Neural progenitor cell (in vitro differentiated cells): Measurements from ENCODE around the gene GDI2. TPM values are rescaled to one million over a fixed set of nuclear protein-coding genes. Genes with fewer than 3 reads are reported as not detected.
A peak's percentile ranks its signal among the peaks of the same experiment; 100 is the strongest.
"Not testable (repeated sequence)": the region's sequence is repeated elsewhere in the genome, so short reads cannot be mapped to it uniquely, and the experiment has no call there.

Source experiments
- DNase-seq: peaks from one replicate; pipeline ENCODE4 v3.0.0-alpha.2; 2016; ENCODE audit warnings: low spot score
- H2AFZ ChIP-seq: fragments of 200-600 bp; sonication (generic); replicated peaks from 2 replicates; pipeline ENCODE4 v1.6.1; 2016; ENCODE audit warnings: antibody characterized with exemption
- H3F3A ChIP-seq: fragments of 200-600 bp; sonication (generic); 2 replicates; pipeline ENCODE4 v1.6.1; 2016; ENCODE audit warnings: antibody characterized with exemption, low read depth
- H3K27ac ChIP-seq: fragments of 200-600 bp; sonication (generic); 2 replicates; pipeline ENCODE4 v1.5.1; 2016; ENCODE audit warnings: mild to moderate bottlenecking
- H3K27me3 ChIP-seq: fragments of 200-600 bp; sonication (generic); 2 replicates; pipeline ENCODE4 v1.6.1; 2016; ENCODE audit warnings: mild to moderate bottlenecking, moderate library complexity
- H3K36me3 ChIP-seq: fragments of 200-600 bp; sonication (generic); 2 replicates; pipeline ENCODE4 v1.5.1; 2016
- H3K4me1 ChIP-seq: fragments of 200-600 bp; sonication (generic); 2 replicates; pipeline ENCODE4 v1.6.1; 2016; ENCODE audit warnings: mixed run types
- H3K4me2 ChIP-seq: fragments of 200-600 bp; sonication (generic); 2 replicates; pipeline ENCODE4 v1.6.1; 2016
- H3K4me3 ChIP-seq: fragments of 200-600 bp; sonication (generic); 2 replicates; pipeline ENCODE4 v1.5.1; 2016
- H3K79me2 ChIP-seq: fragments of 200-600 bp; sonication (generic); 2 replicates; pipeline ENCODE4 v1.6.1; 2016; ENCODE audit warnings: low read depth
- H3K9ac ChIP-seq: fragments of 200-600 bp; sonication (generic); 2 replicates; pipeline ENCODE4 v1.6.1; 2016
- H3K9me3 ChIP-seq: fragments of 200-600 bp; sonication (generic); 2 replicates; pipeline ENCODE4 v1.5.1; 2016; ENCODE audit warnings: low read depth
- H4K20me1 ChIP-seq: fragments of 200-600 bp; sonication (generic); 2 replicates; pipeline ENCODE4 v1.6.1; 2016; ENCODE audit warnings: low read depth
- H3K27ac Mint-ChIP-seq: 3 replicates; pipeline ENCODE4 v1.8.0; 2021; ENCODE audit warnings: mixed read lengths
- H3K27me3 Mint-ChIP-seq: 2 replicates; pipeline ENCODE4 v1.8.0; 2022; ENCODE audit warnings: low read depth, mild to moderate bottlenecking, inconsistent platforms, moderate library complexity, mixed read lengths; ENCODE audit not compliant: insufficient read depth
- H3K36me3 Mint-ChIP-seq: 3 replicates; pipeline ENCODE4 v1.8.0; 2021; ENCODE audit warnings: mixed read lengths
- H3K4me1 Mint-ChIP-seq: 3 replicates; pipeline ENCODE4 v1.8.0; 2021; ENCODE audit warnings: mixed read lengths
- H3K4me3 Mint-ChIP-seq: 3 replicates; pipeline ENCODE4 v1.8.0; 2021; ENCODE audit warnings: mild to moderate bottlenecking, moderate library complexity, mixed read lengths
- H3K9me3 Mint-ChIP-seq: 3 replicates; pipeline ENCODE4 v1.8.0; 2020; ENCODE audit warnings: mixed read lengths
- EZH2 ChIP-seq: fragments of 200-600 bp; sonication (generic); IDR thresholded peaks from 2 replicates; pipeline ENCODE4 v1.6.1; 2017; ENCODE audit warnings: antibody characterized with exemption, mild to moderate bottlenecking, moderate library complexity
- EZH2phosphoT487 ChIP-seq: fragments of 200-600 bp; sonication (generic); IDR thresholded peaks from 2 replicates; pipeline ENCODE4 v1.6.1; 2017; ENCODE audit warnings: antibody characterized with exemption
- total RNA-seq: library from RNA; depleted of rRNA; stranded (reverse); fragments of >200 nt; gene quantifications from 2 replicates; pipeline ENCODE4 v1.2.3, GENCODE V29; 2015; ENCODE audit warnings: low replicate concordance
- TF ChIP-seq, protein P1 (sequence below): fragments of 200-600 bp; sonication (generic); IDR thresholded peaks from 2 replicates; pipeline ENCODE4 v1.5.1; 2017; ENCODE audit warnings: antibody characterized with exemption, mild to moderate bottlenecking

GDI2 gene
- total RNA-seq, 1 donor from 2014 or later: 592 TPM

DNA sequence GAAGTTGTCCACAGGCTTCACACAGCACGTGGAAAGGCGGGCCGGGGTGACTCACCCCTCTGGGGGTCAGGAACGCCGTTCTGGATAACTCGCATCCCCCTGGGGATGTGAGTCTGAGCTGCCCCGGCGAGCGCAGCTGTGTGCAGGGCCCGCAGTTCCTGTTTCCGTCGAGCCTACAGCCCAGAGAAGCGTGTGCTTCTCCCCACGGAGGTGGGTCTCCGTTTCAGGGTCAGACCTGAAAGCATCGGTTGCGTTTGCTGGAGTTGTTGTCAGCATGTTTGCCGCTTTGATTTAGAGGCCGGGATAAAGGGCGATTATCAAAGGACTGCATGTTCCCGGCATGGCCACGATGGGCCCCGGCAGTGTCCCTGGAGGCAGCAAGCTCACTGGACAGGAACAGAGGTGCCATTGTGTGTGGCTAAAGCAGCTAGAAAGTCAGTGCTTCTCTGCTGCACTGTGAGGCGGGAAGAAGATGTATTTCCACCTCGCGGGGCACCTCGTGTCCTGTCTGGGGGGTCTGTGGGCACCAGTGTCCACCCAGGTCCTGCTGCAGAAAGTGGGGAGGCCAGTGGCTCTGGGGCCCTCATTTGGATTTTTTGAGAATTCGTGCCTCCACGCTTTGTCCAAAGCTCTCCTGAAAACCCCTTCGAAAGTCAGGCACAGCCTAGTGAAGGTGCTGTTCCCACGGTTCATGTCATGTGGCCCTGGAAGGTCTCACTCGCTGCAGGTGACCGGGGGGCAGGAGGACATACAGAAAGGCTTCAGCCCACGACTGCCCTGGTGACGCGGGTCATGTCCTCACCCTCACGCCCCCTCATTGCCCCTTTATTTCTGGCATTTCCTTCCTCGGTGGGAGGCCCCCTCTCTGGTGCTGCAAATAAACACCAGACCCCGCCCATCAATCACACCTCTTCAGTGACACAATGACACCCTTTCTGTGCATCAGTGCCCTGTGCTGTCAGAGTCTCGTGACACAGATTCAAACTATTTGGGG is 27.4 kb upstream of the GDI2 start:
- Histone ChIP-seq H3K9me3 (no peaks in the 10 kb centered on the region), H3K4me1 (peaks cover 12% of the 10 kb centered on the region), H3K36me3 (no peaks in the 10 kb centered on the region), H3F3A (no peaks in the 10 kb centered on the region), H4K20me1 (no peaks in the 10 kb centered on the region), H3K27ac (no peak overlapping the region), H2AFZ (peak overlapping the region; percentile 90), H3K79me2 (no peaks in the 10 kb centered on the region), H3K4me2 (no peak overlapping the region), H3K9ac (no peak overlapping the region), H3K4me3 (no peak overlapping the region), H3K27me3 (no peaks in the 10 kb centered on the region)
- peak; percentile 16 for DNase-seq
- TF ChIP-seq EZH2phosphoT487: no peak
- no peak for TF ChIP-seq EZH2
- TF ChIP-seq, protein P1, sequence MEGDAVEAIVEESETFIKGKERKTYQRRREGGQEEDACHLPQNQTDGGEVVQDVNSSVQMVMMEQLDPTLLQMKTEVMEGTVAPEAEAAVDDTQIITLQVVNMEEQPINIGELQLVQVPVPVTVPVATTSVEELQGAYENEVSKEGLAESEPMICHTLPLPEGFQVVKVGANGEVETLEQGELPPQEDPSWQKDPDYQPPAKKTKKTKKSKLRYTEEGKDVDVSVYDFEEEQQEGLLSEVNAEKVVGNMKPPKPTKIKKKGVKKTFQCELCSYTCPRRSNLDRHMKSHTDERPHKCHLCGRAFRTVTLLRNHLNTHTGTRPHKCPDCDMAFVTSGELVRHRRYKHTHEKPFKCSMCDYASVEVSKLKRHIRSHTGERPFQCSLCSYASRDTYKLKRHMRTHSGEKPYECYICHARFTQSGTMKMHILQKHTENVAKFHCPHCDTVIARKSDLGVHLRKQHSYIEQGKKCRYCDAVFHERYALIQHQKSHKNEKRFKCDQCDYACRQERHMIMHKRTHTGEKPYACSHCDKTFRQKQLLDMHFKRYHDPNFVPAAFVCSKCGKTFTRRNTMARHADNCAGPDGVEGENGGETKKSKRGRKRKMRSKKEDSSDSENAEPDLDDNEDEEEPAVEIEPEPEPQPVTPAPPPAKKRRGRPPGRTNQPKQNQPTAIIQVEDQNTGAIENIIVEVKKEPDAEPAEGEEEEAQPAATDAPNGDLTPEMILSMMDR: no peak
- Mint-ChIP-seq H3K27me3 (peaks cover 2% of the 10 kb centered on the region), H3K4me3 (no peak overlapping the region), H3K36me3 (no peaks in the 10 kb centered on the region), H3K27ac (peak overlapping the region; percentile 42), H3K9me3 (no peaks in the 10 kb centered on the region), H3K4me1 (peaks cover 13% of the 10 kb centered on the region)

GRCh38 chr10:5836181-5836580 is 22.9 kb upstream of the GDI2 start:
- H2AFZ ChIP-seq, H3K4me3 ChIP-seq, DNase-seq, H3K27me3 Mint-ChIP-seq, H3K9me3 Mint-ChIP-seq, H3K4me3 Mint-ChIP-seq, H3K9me3 ChIP-seq, H3K27me3 ChIP-seq, H3K27ac ChIP-seq, H3K9ac ChIP-seq, H3K27ac Mint-ChIP-seq, H3K79me2 ChIP-seq, H3F3A ChIP-seq, H3K36me3 Mint-ChIP-seq, H4K20me1 ChIP-seq, H3K4me2 ChIP-seq, H3K36me3 ChIP-seq, H3K4me1 ChIP-seq: not testable (repeated sequence)
- H3K4me1 Mint-ChIP-seq: peaks cover 13% of the 10 kb centered on the region

- H3F3A ChIP-seq: no peaks in the 10 kb centered on the region
- Mint-ChIP-seq H3K36me3 (no peaks in the 10 kb centered on the region), H3K27me3 (peaks cover 3% of the 10 kb centered on the region), H3K9me3 (no peaks in the 10 kb centered on the region), H3K4me3 (no peak overlapping the region), H3K4me1 (peaks cover 7% of the 10 kb centered on the region), H3K27ac (no peak overlapping the region)
- no peaks in the 10 kb centered on the region for H3K9me3 ChIP-seq
- H2AFZ ChIP-seq: no peak overlapping the region
- no peak for DNase-seq
- H4K20me1 ChIP-seq: no peaks in the 10 kb centered on the region
- H3K27me3 ChIP-seq: no peaks in the 10 kb centered on the region
- no peaks in the 10 kb centered on the region for H3K79me2 ChIP-seq
- no peak overlapping the region for H3K4me2 ChIP-seq
- H3K27ac ChIP-seq: no peak overlapping the region
- H3K4me3 ChIP-seq: no peak overlapping the region
- H3K4me1 ChIP-seq: peaks cover 3% of the 10 kb centered on the region
- no peak overlapping the region for H3K9ac ChIP-seq
- no peak for TF ChIP-seq EZH2phosphoT487
- H3K36me3 ChIP-seq: no peaks in the 10 kb centered on the region
These were observed 22.3 kb upstream of the GDI2 start for GRCh38 chr10:5835446-5836095.

- Histone ChIP-seq H3K9me3 (no peaks in the 10 kb centered on the region), H3K79me2 (no peaks in the 10 kb centered on the region), H4K20me1 (no peaks in the 10 kb centered on the region), H2AFZ (peak overlapping the region; percentile 15), H3K36me3 (no peaks in the 10 kb centered on the region), H3K27me3 (no peaks in the 10 kb centered on the region), H3K4me1 (no peaks in the 10 kb centered on the region), H3K4me2 (no peak overlapping the region), H3K4me3 (no peak overlapping the region), H3K9ac (no peak overlapping the region), H3K27ac (no peak overlapping the region), H3F3A (no peaks in the 10 kb centered on the region)
- no peaks in the 10 kb centered on the region for H3K9me3 Mint-ChIP-seq
- no peak overlapping the region for H3K27ac Mint-ChIP-seq
- H3K4me3 Mint-ChIP-seq: no peak overlapping the region
- peaks cover 3% of the 10 kb centered on the region for H3K4me1 Mint-ChIP-seq
- H3K36me3 Mint-ChIP-seq: no peaks in the 10 kb centered on the region
- peaks cover 4% of the 10 kb centered on the region for H3K27me3 Mint-ChIP-seq
- no peak for DNase-seq
- no peak for TF ChIP-seq EZH2phosphoT487
- TF ChIP-seq, protein P1: no peak
- no peak for TF ChIP-seq EZH2
These were observed 20.6 kb upstream of the GDI2 start for GRCh38 chr10:5833814-5834213.
